Measurements from ENCODE around the gene SH2B3.

- TF ChIP-seq CTCF (IDR thresholded peaks at IDR 0.05; ENCODE audit: low read length) (no peak), EZH2 (optimal IDR thresholded peaks at IDR 0.05; ENCODE audit: low read depth, low read length) (no peak), EZH2phosphoT487 (IDR thresholded peaks at IDR 0.05; ENCODE audit: low read length) (no peak)
Measured at GRCh38 chr12:111447571-111448265, 42.0 kb downstream of the SH2B3 start.
